Esophagus squamous epithelium (tissue), 4 donors: ENCODE measurements around the gene RARG.

ENCODE experiments used
- CTCF ChIP-seq, 6 experiments: fragments of 450-650 bp in 4 of 6; fragments of 200-600 bp in 2 of 6; sonication (generic) in 2 of 6; IDR thresholded peaks; one replicate each; pipeline ENCODE4 v1.5.1; 2016 to 2019; ENCODE audit warnings: antibody characterized with exemption in 6 of 6, mild to moderate bottlenecking in 4 of 6, moderate library complexity in 4 of 6
- POLR2A ChIP-seq, 4 donors: fragments of 450-650 bp; IDR thresholded peaks; one replicate each; pipeline ENCODE4 v1.6.1; 2017; ENCODE audit warnings: antibody characterized with exemption in 4 of 4, mild to moderate bottlenecking in 4 of 4, moderate library complexity in 3 of 4

GRCh38 chr12:53227341-53227740 lies 4.7 kb downstream of the RARG start:
- TF ChIP-seq POLR2A (IDR thresholded peaks at IDR 0.05) (no peak), CTCF (IDR thresholded peaks at IDR 0.05) (no peak)
